Dedifferentiated amniotic fluid mesenchymal stem cell (primary cell): ENCODE measurements around the gene PRKCD.

Experiments
- DNase-seq: peaks from one replicate; pipeline ENCODE4 v3.0.0-alpha.2; 2016; ENCODE audit errors: extremely low spot score

Gene PRKCD

GRCh38 chr3:53190659-53191058, 29.6 kb downstream of the PRKCD start:
- DNase-seq, result no peak

- no peak for DNase-seq
Observed at GRCh38 chr3:53191836-53192480, 30.9 kb downstream of the PRKCD start.

GRCh38 chr3:53192608-53193007, 31.6 kb downstream of the PRKCD start:
- DNase-seq, result no peak

- DNase-seq, result no peak
Observed at GRCh38 chr3:53193466-53194209, 32.6 kb downstream of the PRKCD start.

- DNase-seq, result no peak
Observed at GRCh38 chr3:53194210-53195065, 33.4 kb downstream of the PRKCD start.

GRCh38 chr3:53195066-53195450, 34.0 kb downstream of the PRKCD start:
- no peak for DNase-seq

- no peak for DNase-seq
Observed at GRCh38 chr3:53195602-53196574, 34.9 kb downstream of the PRKCD start.

- no peak for DNase-seq
Observed at GRCh38 chr3:53196575-53197407, 35.8 kb downstream of the PRKCD start.

GRCh38 chr3:53198256-53198977, 37.4 kb downstream of the PRKCD start:
- DNase-seq, result no peak

GRCh38 chr3:53198996-53199395, 38.0 kb downstream of the PRKCD start:
- no peak for DNase-seq

GRCh38 chr3:53199834-53200233, 38.8 kb downstream of the PRKCD start:
- DNase-seq, result no peak

- no peak for DNase-seq
Observed at GRCh38 chr3:53200501-53201498, 39.8 kb downstream of the PRKCD start.

- DNase-seq, result no peak
Observed at GRCh38 chr3:53202331-53203015, 41.5 kb downstream of the PRKCD start.

GRCh38 chr3:53211706-53212702, 51.0 kb downstream of the PRKCD start:
- no peak for DNase-seq

- no peak for DNase-seq
Observed at GRCh38 chr3:53213276-53213675, 52.3 kb downstream of the PRKCD start.

- peak; percentile 22 for DNase-seq
Observed at GRCh38 chr3:53215816-53216215, 54.8 kb downstream of the PRKCD start.

GRCh38 chr3:53216723-53217122, 55.7 kb downstream of the PRKCD start:
- no peak for DNase-seq
